CD14-positive monocyte (primary cell): ENCODE data around the gene SOX5. TPM values are rescaled to one million over a fixed set of nuclear protein-coding genes. Genes with fewer than 3 reads are reported as not detected.
"Not testable (repeated sequence)": the region's sequence is repeated elsewhere in the genome, so short reads cannot be mapped to it uniquely, and the experiment has no call there.

Source experiments
- DNase-seq, 3 donors: peaks; one replicate each; pipeline ENCODE4 v3.0.0-alpha.2; 2011 to 2022
- H2AFZ ChIP-seq: 2 replicates; pipeline ENCODE4 v1.6.0; 2012; ENCODE audit warnings: mild to moderate bottlenecking, low read depth, low read length, inconsistent platforms; ENCODE audit not compliant: insufficient read depth, poor library complexity, severe bottlenecking
- H3K27ac ChIP-seq, 2 donors: 1 replicate in 1 of 2; 2 replicates in 1 of 2; pipeline ENCODE4 v1.5.1; 2012 to 2013; ENCODE audit warnings: low read length in 2 of 2, control low read depth in 1 of 2, inconsistent platforms in 1 of 2, low read depth in 1 of 2, mild to moderate bottlenecking in 1 of 2
- H3K27me3 ChIP-seq, 2 donors: one replicate each; pipeline versions ENCODE4 v1.6.0 to v1.6.1; 2011 to 2013; ENCODE audit warnings: low read length in 2 of 2; ENCODE audit not compliant: control insufficient read depth in 2 of 2, insufficient read depth in 2 of 2
- H3K36me3 ChIP-seq, 2 donors: replicated peaks in 1 of 2; 1 replicate in 1 of 2; 2 replicates in 1 of 2; pipeline versions ENCODE4 v1.5.1 to v1.6.1; 2012 to 2013; ENCODE audit warnings: low read length in 2 of 2, control low read depth in 1 of 2, inconsistent platforms in 1 of 2, mild to moderate bottlenecking in 1 of 2; ENCODE audit not compliant: insufficient read depth in 2 of 2, control insufficient read depth in 1 of 2
- H3K4me1 ChIP-seq, 2 donors: 1 replicate in 1 of 2; 2 replicates in 1 of 2; pipeline versions ENCODE4 v1.5.1 to v1.6.1; 2012 to 2013; ENCODE audit warnings: low read length in 2 of 2, control low read depth in 1 of 2, inconsistent platforms in 1 of 2, mild to moderate bottlenecking in 1 of 2, moderate library complexity in 1 of 2; ENCODE audit not compliant: insufficient read depth in 2 of 2, control insufficient read depth in 1 of 2
- H3K4me2 ChIP-seq: replicated peaks from 2 replicates; pipeline ENCODE3; 2012; ENCODE audit warnings: low read length, moderate library complexity, mild to moderate bottlenecking; ENCODE audit not compliant: poor library complexity, severe bottlenecking; ENCODE audit errors: extremely low read depth
- H3K4me3 ChIP-seq, 3 experiments: fragments of 200-600 bp in 1 of 3; sonication (generic) in 1 of 3; replicated peaks in 1 of 3; 1 replicate in 2 of 3; 2 replicates in 1 of 3; pipeline ENCODE4 v1.5.1; 2011 to 2013; ENCODE audit warnings: low read length in 3 of 3, mild to moderate bottlenecking in 3 of 3, control low read depth in 2 of 3, low read depth in 2 of 3, inconsistent platforms in 1 of 3, moderate library complexity in 1 of 3
- H3K79me2 ChIP-seq: 2 replicates; pipeline ENCODE4 v1.6.0; 2012; ENCODE audit warnings: mild to moderate bottlenecking, control low read depth, inconsistent platforms, low read length, moderate library complexity; ENCODE audit not compliant: insufficient read depth
- H3K9ac ChIP-seq: 2 replicates; pipeline ENCODE4 v1.6.0; 2017; ENCODE audit warnings: low read length, mild to moderate bottlenecking; ENCODE audit not compliant: insufficient read depth, poor library complexity, severe bottlenecking
- H3K9me3 ChIP-seq, 2 donors: replicated peaks in 1 of 2; 1 replicate in 1 of 2; 2 replicates in 1 of 2; pipeline versions ENCODE4 v1.5.1 to v1.6.1; 2012 to 2013; ENCODE audit warnings: low read length in 2 of 2, control low read depth in 1 of 2; ENCODE audit not compliant: control insufficient read depth in 1 of 2, insufficient read depth in 1 of 2
- H4K20me1 ChIP-seq: 2 replicates; pipeline ENCODE4 v1.6.0; 2012; ENCODE audit warnings: mild to moderate bottlenecking, low read length, control low read depth, moderate library complexity; ENCODE audit not compliant: insufficient read depth
- H3K27ac Mint-ChIP-seq, 7 donors: one replicate each; pipeline ENCODE4 v1.8.0; 2020; ENCODE audit warnings: mild to moderate bottlenecking in 7 of 7, mixed read lengths in 7 of 7, moderate library complexity in 6 of 7, inconsistent platforms in 2 of 7
- H3K27me3 Mint-ChIP-seq, 3 donors: one replicate each; pipeline ENCODE4 v1.8.0; 2021 to 2022; ENCODE audit warnings: low read depth in 3 of 3, mild to moderate bottlenecking in 3 of 3, mixed read lengths in 3 of 3, moderate library complexity in 3 of 3, inconsistent platforms in 1 of 3
- H3K36me3 Mint-ChIP-seq, 2 donors: one replicate each; pipeline ENCODE4 v1.8.0; 2020; ENCODE audit warnings: mixed read lengths in 2 of 2, inconsistent platforms in 1 of 2, mild to moderate bottlenecking in 1 of 2
- H3K4me1 Mint-ChIP-seq: one replicate; pipeline ENCODE4 v1.8.0; 2020; ENCODE audit warnings: mild to moderate bottlenecking, mixed read lengths
- H3K4me3 Mint-ChIP-seq, 2 donors: one replicate each; pipeline ENCODE4 v1.8.0; 2020; ENCODE audit warnings: mild to moderate bottlenecking in 2 of 2, mixed read lengths in 2 of 2, moderate library complexity in 1 of 2
- H3K9me3 Mint-ChIP-seq, 7 donors: one replicate each; pipeline ENCODE4 v1.8.0; 2020 to 2022; ENCODE audit warnings: mixed read lengths in 7 of 7, mild to moderate bottlenecking in 6 of 7, moderate library complexity in 6 of 7, inconsistent platforms in 2 of 7
- WGBS: methylation state at CpG from one replicate; pipeline ENCODE4 v1.1.5; 2013; ENCODE audit warnings: missing lambda C conversion rate; ENCODE audit not compliant: insufficient coverage; 5-methylcytosine and 5-hydroxymethylcytosine counted together
- intact Hi-C, 2 donors: fragments of 100-400 bp; cut with micrococcal nuclease; formaldehyde crosslinking; loops; one replicate each; pipeline versions ENCODE4 v1.15.0 to v1.15.1; 2023
- polyA plus RNA-seq, 3 donors: library from polyadenylated mRNA; depleted of rRNA in 1 of 3; unstranded in 2 of 3; stranded (reverse) in 1 of 3; fragments of 300-500 nt in 2 of 3; fragments of >200 nt in 1 of 3; fragmentation: Illumina TruSeq in 2 of 3; gene quantifications; 1 replicate in 2 of 3; 2 replicates in 1 of 3; pipeline ENCODE4 v1.2.3, GENCODE V29; 2012 to 2021
- TF ChIP-seq, protein P1 (sequence below): fragments of 200-600 bp; IDR thresholded peaks from one replicate; pipeline ENCODE4 v1.8.0; 2022; ENCODE audit warnings: antibody characterized with exemption, mild to moderate bottlenecking

Gene SOX5
- polyA plus RNA-seq, 3 donors, result not detected

DNA sequence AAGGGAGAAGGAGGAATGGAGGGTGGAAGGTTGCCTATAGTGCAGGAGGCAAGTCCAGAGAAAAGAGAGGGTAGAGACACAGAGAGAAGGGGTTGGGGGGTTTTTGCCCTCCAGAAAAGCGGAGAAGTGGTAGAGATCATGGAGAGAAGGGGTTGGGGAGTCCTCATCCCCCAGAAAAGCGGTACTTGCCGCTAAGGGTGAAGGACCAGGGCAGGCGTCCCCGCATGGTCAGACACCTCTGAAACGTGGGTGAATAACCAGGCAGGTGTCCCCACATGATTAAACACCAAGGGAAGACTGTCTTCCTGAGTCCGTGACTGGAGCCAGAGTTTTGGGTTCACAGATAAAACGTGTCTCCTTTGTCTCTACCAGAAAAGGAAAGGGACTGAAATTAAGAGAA lies 439.0 kb downstream of the SOX5 start:
- H3K27me3 Mint-ChIP-seq, result peaks cover 0 to 1% (median 0%) of the 10 kb centered on the region in 3 donors
- intact Hi-C loops, result no loop called here
- 89% methylated on average over 8 of the region's 8 CpGs for WGBS
- H3K27ac Mint-ChIP-seq, result no peak overlapping the region
- no peaks in the 10 kb centered on the region for H3K4me1 ChIP-seq
- DNase-seq, result no peak
- no peaks in the 10 kb centered on the region for H3K36me3 Mint-ChIP-seq
- no peaks in the 10 kb centered on the region for H3K4me1 Mint-ChIP-seq
- no peaks in the 10 kb centered on the region for H3K79me2 ChIP-seq
- H3K4me2 ChIP-seq, result no peak overlapping the region
- peaks cover 12 to 27% (median 15%) of the 10 kb centered on the region in 7 donors for H3K9me3 Mint-ChIP-seq
- H3K9me3 ChIP-seq, result peaks cover 0 to 11% of the 10 kb centered on the region in 2 donors
- no peak overlapping the region for H3K27ac ChIP-seq
- H3K36me3 ChIP-seq, result no peaks in the 10 kb centered on the region
- H3K9ac ChIP-seq, result no peak overlapping the region
- no peaks in the 10 kb centered on the region for H3K27me3 ChIP-seq
- H4K20me1 ChIP-seq, result no peaks in the 10 kb centered on the region
- H3K4me3 ChIP-seq, result no peak overlapping the region
- no peak overlapping the region for H3K4me3 Mint-ChIP-seq
- TF ChIP-seq, protein P1, sequence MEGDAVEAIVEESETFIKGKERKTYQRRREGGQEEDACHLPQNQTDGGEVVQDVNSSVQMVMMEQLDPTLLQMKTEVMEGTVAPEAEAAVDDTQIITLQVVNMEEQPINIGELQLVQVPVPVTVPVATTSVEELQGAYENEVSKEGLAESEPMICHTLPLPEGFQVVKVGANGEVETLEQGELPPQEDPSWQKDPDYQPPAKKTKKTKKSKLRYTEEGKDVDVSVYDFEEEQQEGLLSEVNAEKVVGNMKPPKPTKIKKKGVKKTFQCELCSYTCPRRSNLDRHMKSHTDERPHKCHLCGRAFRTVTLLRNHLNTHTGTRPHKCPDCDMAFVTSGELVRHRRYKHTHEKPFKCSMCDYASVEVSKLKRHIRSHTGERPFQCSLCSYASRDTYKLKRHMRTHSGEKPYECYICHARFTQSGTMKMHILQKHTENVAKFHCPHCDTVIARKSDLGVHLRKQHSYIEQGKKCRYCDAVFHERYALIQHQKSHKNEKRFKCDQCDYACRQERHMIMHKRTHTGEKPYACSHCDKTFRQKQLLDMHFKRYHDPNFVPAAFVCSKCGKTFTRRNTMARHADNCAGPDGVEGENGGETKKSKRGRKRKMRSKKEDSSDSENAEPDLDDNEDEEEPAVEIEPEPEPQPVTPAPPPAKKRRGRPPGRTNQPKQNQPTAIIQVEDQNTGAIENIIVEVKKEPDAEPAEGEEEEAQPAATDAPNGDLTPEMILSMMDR, result no peak
- H2AFZ ChIP-seq, result no peak overlapping the region

DNA sequence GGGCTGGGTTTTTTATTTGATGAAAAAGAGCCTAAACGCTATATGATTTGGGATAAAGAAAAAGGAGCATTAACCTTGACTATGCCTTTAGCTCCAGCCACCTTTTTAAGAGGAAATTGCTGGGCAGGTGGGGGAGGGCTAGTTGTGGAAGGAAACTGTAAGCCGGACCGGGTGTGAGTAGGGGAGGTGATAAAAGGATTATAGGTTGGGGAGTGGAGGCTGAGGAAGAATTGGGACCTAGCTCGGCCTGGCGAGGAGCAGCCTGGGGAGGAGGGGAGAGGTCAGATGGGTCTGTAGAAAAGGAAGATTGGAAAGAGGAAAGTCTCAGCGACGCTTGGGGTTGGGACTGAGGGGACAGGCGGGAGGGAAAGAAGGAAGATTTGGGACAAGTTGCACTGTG lies 439.6 kb downstream of the SOX5 start:
- DNase-seq, H3K9ac ChIP-seq, H3K27me3 ChIP-seq, H3K27ac Mint-ChIP-seq, intact Hi-C loops, H3K4me1 ChIP-seq, H3K4me3 ChIP-seq, H3K27ac ChIP-seq, H4K20me1 ChIP-seq, H3K79me2 ChIP-seq, H2AFZ ChIP-seq, H3K36me3 Mint-ChIP-seq, H3K4me2 ChIP-seq, H3K4me1 Mint-ChIP-seq, H3K4me3 Mint-ChIP-seq, H3K36me3 ChIP-seq, H3K27me3 Mint-ChIP-seq: not testable (repeated sequence)
- H3K9me3 ChIP-seq, result peaks cover 0 to 11% of the 10 kb centered on the region in 2 donors
- H3K9me3 Mint-ChIP-seq, result peaks cover 12 to 27% (median 16%) of the 10 kb centered on the region in 7 donors
- WGBS, result 85% methylated on average over 8 of the region's 8 CpGs

DNA sequence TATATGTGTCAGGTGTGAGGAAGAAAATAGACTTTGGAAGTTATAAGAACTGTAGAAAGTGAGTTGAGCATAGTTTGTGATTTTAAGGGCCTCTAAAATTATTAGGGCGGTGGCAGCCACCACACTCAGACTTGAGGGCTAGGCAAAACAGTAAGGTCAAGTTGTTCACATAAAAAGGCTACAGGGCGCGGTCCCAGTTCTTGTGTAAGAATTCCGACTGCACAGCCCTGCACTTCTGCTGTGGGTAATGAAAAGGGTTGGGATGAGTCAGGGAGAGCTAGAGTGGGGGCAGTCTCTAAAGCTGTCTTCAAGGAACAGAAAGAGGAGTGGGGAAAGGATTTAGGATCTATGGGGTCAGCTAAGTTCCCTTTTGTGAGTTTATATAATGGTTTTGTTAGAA lies 441.7 kb downstream of the SOX5 start:
- H3K27me3 ChIP-seq, H3K4me3 ChIP-seq, H3K4me1 ChIP-seq, H2AFZ ChIP-seq, H4K20me1 ChIP-seq, DNase-seq, H3K36me3 Mint-ChIP-seq, H3K36me3 ChIP-seq, H3K27ac Mint-ChIP-seq, H3K4me2 ChIP-seq, H3K27me3 Mint-ChIP-seq, H3K4me3 Mint-ChIP-seq, H3K4me1 Mint-ChIP-seq, intact Hi-C loops, H3K9ac ChIP-seq, H3K27ac ChIP-seq, H3K79me2 ChIP-seq: not testable (repeated sequence)
- H3K9me3 Mint-ChIP-seq, result peaks cover 8 to 28% (median 17%) of the 10 kb centered on the region in 7 donors
- WGBS, result no CpG with 5 or more reads among the region's 4 CpGs
- H3K9me3 ChIP-seq, result peaks cover 6 to 12% of the 10 kb centered on the region in 2 donors

DNA sequence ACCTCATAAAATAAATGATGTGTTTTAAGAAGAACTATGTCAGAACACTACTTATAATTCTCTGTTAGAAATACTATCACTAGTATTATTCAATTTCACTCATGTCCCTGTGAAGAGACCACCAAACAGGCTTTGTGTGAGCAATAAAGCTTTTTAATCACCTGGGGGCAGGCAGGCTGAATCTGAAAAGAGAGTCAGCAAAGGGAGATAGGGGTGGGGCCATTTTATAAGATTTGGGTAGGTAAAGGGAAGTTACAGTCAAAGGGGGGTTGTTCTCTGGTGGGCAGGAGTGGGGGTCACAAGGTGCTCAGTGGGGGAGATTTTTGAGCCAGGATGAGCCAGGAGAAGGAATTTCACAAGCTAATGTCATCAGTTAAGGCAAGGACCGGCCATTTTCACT lies 443.7 kb downstream of the SOX5 start:
- H3K9ac ChIP-seq, H3K4me3 ChIP-seq, H3K27ac Mint-ChIP-seq, H3K27me3 Mint-ChIP-seq, H3K27ac ChIP-seq, H3K36me3 Mint-ChIP-seq, H3K4me3 Mint-ChIP-seq, H2AFZ ChIP-seq, H3K4me1 ChIP-seq, H4K20me1 ChIP-seq, H3K79me2 ChIP-seq, intact Hi-C loops, H3K4me2 ChIP-seq, H3K27me3 ChIP-seq, H3K4me1 Mint-ChIP-seq, DNase-seq, H3K36me3 ChIP-seq: not testable (repeated sequence)
- no CpG with 5 or more reads among the region's 1 CpG for WGBS
- H3K9me3 ChIP-seq, result peaks cover 12 to 17% of the 10 kb centered on the region in 2 donors
- H3K9me3 Mint-ChIP-seq, result peaks cover 4 to 19% (median 15%) of the 10 kb centered on the region in 7 donors
